HepG2 (cell line): ENCODE results near the gene TTC28.

Experiments used
- CBFB ChIP-seq: sonication (generic); formaldehyde crosslinking; IDR thresholded peaks from 2 replicates; pipeline ENCODE4 v1.4.0; 2020; ENCODE audit warnings: missing genetic modification reagents
- CENPT ChIP-seq: sonication (generic); formaldehyde crosslinking; IDR thresholded peaks from 2 replicates; pipeline ENCODE4 v1.8.0; 2022; ENCODE audit warnings: low read depth, mild to moderate bottlenecking, moderate library complexity, missing genetic modification reagents
- CTCF ChIP-seq: sonication (generic); formaldehyde crosslinking; IDR thresholded peaks from 2 replicates; pipeline ENCODE4 v1.5.0; 2020; ENCODE audit warnings: mild to moderate bottlenecking, missing genetic modification reagents, moderate library complexity
- ELF1 ChIP-seq: sonication (generic); formaldehyde crosslinking; IDR thresholded peaks from 2 replicates; pipeline ENCODE4 v1.4.0; 2020; ENCODE audit warnings: missing genetic modification reagents
- HHEX ChIP-seq: IDR thresholded peaks from 2 replicates; pipeline ENCODE4 v1.6.1; 2016; ENCODE audit warnings: control low read depth
- HNF4G ChIP-seq, 2 experiments: sonication (generic) in 1 of 2; formaldehyde crosslinking in 1 of 2; IDR thresholded peaks; 2 replicates each; pipeline versions ENCODE4 v1.4.0 to v1.6.1; 2011 to 2020; ENCODE audit warnings: borderline replicate concordance in 2 of 2, low read depth in 2 of 2, mild to moderate bottlenecking in 2 of 2, low read length in 1 of 2, missing genetic modification reagents in 1 of 2, moderate library complexity in 1 of 2
- MLLT10 ChIP-seq: sonication (generic); formaldehyde crosslinking; IDR thresholded peaks from 2 replicates; pipeline ENCODE4 v1.4.0; 2020; ENCODE audit warnings: missing genetic modification reagents
- POLR2AphosphoS5 ChIP-seq: IDR thresholded peaks from 2 replicates; pipeline ENCODE4 v1.6.1; 2012; ENCODE audit warnings: low read depth, low read length
- YY1 ChIP-seq: IDR thresholded peaks from 2 replicates; pipeline ENCODE4 v1.6.1; 2011; ENCODE audit warnings: low read length, low read depth, moderate library complexity, mild to moderate bottlenecking; ENCODE audit not compliant: insufficient read depth, insufficient replicate concordance
- ZBTB25 ChIP-seq: IDR thresholded peaks from 2 replicates; pipeline ENCODE4 v1.6.1; 2018; ENCODE audit warnings: missing genetic modification reagents

GRCh38 chr22:27994481-27995331 is 684.9 kb downstream of the TTC28 start:
- TF ChIP-seq CBFB (CRISPR knock-in tag) (no peak), CTCF (no peak), CENPT (CRISPR knock-in tag) (no peak), YY1 (no peak), MLLT10 (CRISPR knock-in tag) (no peak), POLR2AphosphoS5 (no peak), ZBTB25 (CRISPR knock-in tag) (no peak), HHEX (CRISPR knock-in tag) (no peak), HNF4G (IDR thresholded peaks at IDR 0.05; ENCODE audit: borderline replicate concordance, low read depth, low read length) (no peak), HNF4G (CRISPR knock-in tag; IDR thresholded peaks at IDR 0.05; ENCODE audit: borderline replicate concordance, low read depth) (no peak), ELF1 (no peak)
